Psoas muscle (tissue), 8 donors: Measurements from ENCODE around the gene ACOX3. TPM values are rescaled to one million over a fixed set of nuclear protein-coding genes. Genes with fewer than 3 reads are reported as not detected.
A peak's percentile ranks its signal among the peaks of the same experiment; 100 is the strongest.

Experiments
- ATAC-seq, 4 donors: fragments of 200-7000 bp; cut with Tn5 transposase; one replicate each; pipeline ENCODE4 v1.9.1; 2020; ENCODE audit warnings: moderate library complexity in 3 of 4, mild to moderate bottlenecking in 2 of 4
- DNase-seq, 2 donors: peaks; one replicate each; pipeline ENCODE4 v3.0.0-alpha.2; 2020
- H3K27ac ChIP-seq: fragments of 200-600 bp; one replicate; pipeline ENCODE4 v1.8.0; 2022
- H3K27me3 ChIP-seq, 3 donors: fragments of 200-600 bp in 1 of 3; one replicate each; pipeline versions ENCODE4 v1.6.1 to v1.8.0; 2013 to 2022; ENCODE audit warnings: low read length in 2 of 3, mild to moderate bottlenecking in 2 of 3, moderate library complexity in 1 of 3; ENCODE audit not compliant: insufficient read depth in 3 of 3
- H3K36me3 ChIP-seq, 2 donors: fragments of 200-600 bp in 1 of 2; one replicate each; pipeline versions ENCODE4 v1.6.1 to v1.8.0; 2013 to 2022; ENCODE audit warnings: low read depth in 1 of 2, mild to moderate bottlenecking in 1 of 2, moderate library complexity in 1 of 2; ENCODE audit not compliant: insufficient read depth in 1 of 2
- H3K4me1 ChIP-seq: fragments of 200-600 bp; one replicate; pipeline ENCODE4 v1.8.0; 2022
- H3K4me3 ChIP-seq: fragments of 200-600 bp; one replicate; pipeline ENCODE4 v1.8.0; 2022; ENCODE audit warnings: mild to moderate bottlenecking
- H3K9me3 ChIP-seq: fragments of 200-600 bp; one replicate; pipeline ENCODE4 v1.8.0; 2022
- CTCF ChIP-seq: fragments of 200-600 bp; IDR thresholded peaks from one replicate; pipeline ENCODE4 v1.8.0; 2022; ENCODE audit warnings: antibody characterized with exemption
- WGBS, 3 donors: extraction: QIAGEN DNeasy Blood & Tissue Kit; methylation state at CpG; one replicate each; pipeline versions ENCODE4 v1.1.6 to v1.1.7; 2013; 5-methylcytosine and 5-hydroxymethylcytosine counted together
- intact Hi-C, 2 donors: fragments of 100-400 bp; cut with DNase I; formaldehyde crosslinking; loops; one replicate each; pipeline versions ENCODE4 v1.11.0 to v1.14.2; 2022
- polyA plus RNA-seq, 3 donors: library from polyadenylated mRNA; stranded (reverse); fragments of 200-250 nt; gene quantifications; one replicate each; pipeline ENCODE4 v1.2.3, GENCODE V29; 2013
- total RNA-seq, 4 donors: library from RNA; stranded (reverse); fragmentation: NEBNext Ultra II Directional in 2 of 4; extraction: Animal tissue kit (Norgen Biotek cat#: 25700) in 2 of 4; gene quantifications; one replicate each; pipeline versions ENCODE4 v1.2.1 to v1.2.4, GENCODE V29; 2021 to 2023
- donor health status: healthy with polysubstance abuse.
- donor health status: DM: no; HTN: no; CAD: no; lungs with moderate emphysema.
- donor health status: Bipolar disorder and iron deficiency.
- donor health status: healthy.
- donor health status: DM: yes; HTN: yes; CAD: no.
- donor health status: DM: no; HTN: no; CAD: no.
- donor health status: DM: no; HTN: no; CAD: no.
- donor health status: DM: yes; HTN: yes; CAD: no.

The ACOX3 gene
- total and polyA plus RNA-seq, 7 donors: 5.6 to 18.8 (median 10.8) TPM

- H3K4me1 ChIP-seq: no peaks in the 10 kb centered on the region
These were observed 35.4 kb upstream of the ACOX3 start for GRCh38 chr4:8475751-8476575.

DNA sequence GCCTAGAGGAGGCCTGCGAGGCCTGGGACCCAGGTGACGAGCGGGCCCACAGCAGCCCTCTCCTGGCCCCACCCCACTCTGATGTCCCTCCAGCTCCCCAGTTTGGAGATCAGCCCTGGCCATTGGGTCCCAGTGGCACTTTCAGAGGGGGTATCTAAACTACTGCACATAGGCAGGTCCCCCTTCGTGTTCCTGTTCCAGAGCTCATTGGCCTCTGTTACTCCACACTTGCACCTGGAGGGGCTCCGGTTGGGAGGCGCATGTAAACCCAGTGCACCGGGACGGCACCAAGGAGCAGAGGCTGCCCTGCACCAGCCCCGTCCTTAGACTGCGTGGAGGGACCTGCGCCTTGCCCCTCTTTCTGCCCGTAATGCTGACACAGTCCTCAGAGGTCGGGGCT lies 34.3 kb upstream of the ACOX3 start:
- WGBS, 3 donors: 93 to 94% (median 94%) methylated on average over 13 of the region's 13 CpGs
- H3K27me3 ChIP-seq: no peaks in the 10 kb centered on the region
- no peak overlapping the region for H3K4me3 ChIP-seq
- DNase-seq (no peak), ATAC-seq (no peak)
- H3K36me3 ChIP-seq: peaks cover 0 to 44% of the 10 kb centered on the region in 2 donors
- TF ChIP-seq CTCF: no peak
- no peak overlapping the region for H3K27ac ChIP-seq
- no peaks in the 10 kb centered on the region for H3K4me1 ChIP-seq
- no peaks in the 10 kb centered on the region for H3K9me3 ChIP-seq
- intact Hi-C loops: loop anchor here in 1 of 2 donors (10.0 kb wide), 1 partner anchor 440 kb away; no protein-coding TSS in a partner anchor

More at GRCh38 chr4:8475751-8476575, 35.4 kb upstream of the ACOX3 start:
- no peaks in the 10 kb centered on the region for H3K27me3 ChIP-seq
- H3K4me3 ChIP-seq: no peak overlapping the region
- ATAC-seq (no peak), DNase-seq (no peak)
- 89% methylated on average over 29 of the region's 29 CpGs for WGBS, 3 donors
- TF ChIP-seq CTCF: no peak
- no peak overlapping the region for H3K27ac ChIP-seq
- peaks cover 0 to 36% of the 10 kb centered on the region in 2 donors for H3K36me3 ChIP-seq
- H3K9me3 ChIP-seq: no peaks in the 10 kb centered on the region
- intact Hi-C loops: loop anchor here in 1 of 2 donors (10.0 kb wide), 1 partner anchor 439 kb away; no protein-coding TSS in a partner anchor

DNA sequence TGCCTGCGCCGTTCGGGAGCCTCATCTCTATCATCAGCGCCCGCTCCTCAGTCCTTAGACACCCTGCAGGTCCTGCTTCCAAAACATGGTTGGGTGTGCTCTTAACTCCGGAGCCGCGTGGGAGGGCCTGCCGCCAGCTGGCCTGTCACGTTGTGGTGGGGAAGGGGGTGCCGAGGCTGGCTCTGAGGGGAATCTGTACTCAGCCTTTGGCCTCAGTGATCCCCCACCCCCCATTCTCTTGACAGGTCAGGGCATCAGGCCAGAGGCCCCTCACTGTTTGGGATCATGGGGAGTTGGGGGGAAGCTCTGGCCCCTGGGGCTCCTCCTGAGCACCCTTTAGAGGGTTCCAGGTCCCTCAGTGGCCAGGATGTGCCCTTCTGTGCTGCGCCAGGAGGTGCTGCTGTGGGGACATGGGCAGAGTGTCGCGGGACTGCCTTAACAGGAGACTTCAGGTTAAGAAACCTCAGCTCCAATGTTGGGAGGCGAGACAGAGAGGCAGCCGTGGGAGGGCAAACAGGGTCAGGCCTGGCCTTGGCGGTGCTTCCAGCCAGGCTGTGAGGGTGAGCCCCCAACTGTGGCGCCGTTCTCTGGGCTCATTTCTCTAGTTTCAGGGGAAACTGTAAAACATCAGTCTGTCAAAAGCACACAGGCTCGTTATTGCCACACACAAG lies 33.5 kb upstream of the ACOX3 start:
- Histone ChIP-seq H3K4me1 (no peaks in the 10 kb centered on the region), H3K9me3 (no peaks in the 10 kb centered on the region), H3K4me3 (no peak overlapping the region), H3K36me3 (peaks cover 0 to 50% of the 10 kb centered on the region in 2 donors), H3K27ac (no peak overlapping the region), H3K27me3 (no peaks in the 10 kb centered on the region)
- TF ChIP-seq CTCF: no peak
- ATAC-seq (no peak), DNase-seq (no peak)
- 70 to 77% (median 72%) methylated on average over 20 of the region's 20 CpGs for WGBS, 3 donors
- intact Hi-C loops: loop anchor here in 1 of 2 donors (10.0 kb wide), 1 partner anchor 441 kb away; no protein-coding TSS in a partner anchor

DNA sequence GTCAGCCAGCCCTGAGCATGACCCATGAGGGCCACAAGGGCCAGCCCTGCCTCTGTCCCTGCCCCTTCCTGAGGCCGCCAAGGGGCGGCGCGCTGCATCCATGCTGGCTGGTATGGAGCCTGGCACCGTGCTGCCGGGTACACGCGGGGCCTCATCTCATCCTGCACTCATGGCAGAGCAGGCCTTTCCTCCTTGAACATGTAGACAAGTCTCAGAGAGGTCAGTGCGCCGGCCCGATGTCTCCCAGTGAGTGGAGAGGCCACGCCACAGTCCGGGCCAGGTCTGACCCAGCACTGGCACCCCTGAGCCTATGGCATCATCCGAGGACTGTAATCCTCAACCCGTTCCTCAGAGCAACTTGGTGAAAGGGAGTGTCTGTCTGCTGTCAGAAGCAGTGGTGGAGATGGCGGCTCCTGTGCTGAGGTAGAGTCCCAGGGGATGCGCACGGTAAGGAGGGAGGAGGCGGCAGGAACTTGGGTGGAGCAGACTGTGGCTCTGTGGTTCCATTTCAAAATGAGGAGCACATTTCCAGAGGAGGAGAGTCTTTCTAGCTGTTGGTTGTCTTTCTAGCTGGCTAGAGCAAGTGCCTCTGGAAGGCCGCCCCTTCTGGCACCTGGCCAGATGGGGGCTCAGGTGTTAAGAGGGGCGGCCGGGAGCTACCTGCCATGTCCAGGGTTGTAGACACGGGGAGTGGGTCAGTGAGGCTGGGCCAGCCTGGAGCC lies 32.8 kb upstream of the ACOX3 start:
- Histone ChIP-seq H3K9me3 (no peaks in the 10 kb centered on the region), H3K27ac (peak overlapping the region; percentile 30), H3K36me3 (peaks cover 0 to 55% of the 10 kb centered on the region in 2 donors), H3K4me3 (no peak overlapping the region), H3K4me1 (no peaks in the 10 kb centered on the region), H3K27me3 (no peaks in the 10 kb centered on the region)
- no peak for TF ChIP-seq CTCF
- intact Hi-C loops: loop anchor here in 1 of 2 donors (10.0 kb wide), 1 partner anchor 441 kb away; no protein-coding TSS in a partner anchor
- ATAC-seq (no peak), DNase-seq (no peak)
- 87 to 91% (median 91%) methylated on average over 23 of the region's 23 CpGs for WGBS, 3 donors
